CD4-positive, alpha-beta T cell treated with Interleukin-4 for 4 hours (primary cell): ENCODE data around the gene RBBP8NL.

Experiments used
- DNase-seq: peaks from one replicate; pipeline ENCODE4 v3.0.0-alpha.2; 2020

Gene RBBP8NL

GRCh38 chr20:62427172-62428001 lies at the start of gene RBBP8NL:
RBBP8NL (minus strand) TSS chr20:62427539; CDS start chr20:62419647, 7,892 bp downstream.
- DNase-seq: no peak

GRCh38 chr20:62476056-62476838 lies 48.9 kb upstream of the RBBP8NL start:
- no peak for DNase-seq

GRCh38 chr20:62475772-62476055 lies 48.4 kb upstream of the RBBP8NL start, which contains the start of gene GATA5:
GATA5 (minus strand) TSS chr20:62475995; CDS start chr20:62475521, 474 bp downstream.
- DNase-seq: no peak

GRCh38 chr20:62475027-62475771 lies 47.9 kb upstream of the RBBP8NL start:
- no peak for DNase-seq

GRCh38 chr20:62474604-62475026 lies 47.3 kb upstream of the RBBP8NL start:
- no peak for DNase-seq

GRCh38 chr20:62473717-62474603 lies 46.6 kb upstream of the RBBP8NL start:
- DNase-seq: no peak

- DNase-seq: no peak
Measured at GRCh38 chr20:62472941-62473585, 45.7 kb upstream of the RBBP8NL start.

- no peak for DNase-seq
Measured at GRCh38 chr20:62472138-62472940, 45.0 kb upstream of the RBBP8NL start.

- DNase-seq: no peak
Measured at GRCh38 chr20:62470459-62470858, 43.1 kb upstream of the RBBP8NL start.

- DNase-seq: no peak
Measured at GRCh38 chr20:62470001-62470400, 42.7 kb upstream of the RBBP8NL start.

- DNase-seq: no peak
Measured at GRCh38 chr20:62469352-62469751, 42.0 kb upstream of the RBBP8NL start.

- DNase-seq: no peak
Measured at GRCh38 chr20:62466806-62467537, 39.6 kb upstream of the RBBP8NL start.

GRCh38 chr20:62466072-62466760 lies 38.9 kb upstream of the RBBP8NL start:
- no peak for DNase-seq

GRCh38 chr20:62464990-62465389 lies 37.7 kb upstream of the RBBP8NL start:
- DNase-seq: no peak

GRCh38 chr20:62464425-62464770 lies 37.1 kb upstream of the RBBP8NL start:
- DNase-seq: no peak

- no peak for DNase-seq
Measured at GRCh38 chr20:62463651-62464424, 36.5 kb upstream of the RBBP8NL start.

GRCh38 chr20:62462976-62463592 lies 35.7 kb upstream of the RBBP8NL start:
- no peak for DNase-seq

- no peak for DNase-seq
Measured at GRCh38 chr20:62461834-62462233, 34.5 kb upstream of the RBBP8NL start.
